ENCODE data around the gene LAMA3. TPM values are rescaled to one million over a fixed set of nuclear protein-coding genes. Genes with fewer than 3 reads are reported as not detected.

LAMA3 gene
- total RNA-seq, 1 experiment from 2014 or later: 5.6 TPM

DNA sequence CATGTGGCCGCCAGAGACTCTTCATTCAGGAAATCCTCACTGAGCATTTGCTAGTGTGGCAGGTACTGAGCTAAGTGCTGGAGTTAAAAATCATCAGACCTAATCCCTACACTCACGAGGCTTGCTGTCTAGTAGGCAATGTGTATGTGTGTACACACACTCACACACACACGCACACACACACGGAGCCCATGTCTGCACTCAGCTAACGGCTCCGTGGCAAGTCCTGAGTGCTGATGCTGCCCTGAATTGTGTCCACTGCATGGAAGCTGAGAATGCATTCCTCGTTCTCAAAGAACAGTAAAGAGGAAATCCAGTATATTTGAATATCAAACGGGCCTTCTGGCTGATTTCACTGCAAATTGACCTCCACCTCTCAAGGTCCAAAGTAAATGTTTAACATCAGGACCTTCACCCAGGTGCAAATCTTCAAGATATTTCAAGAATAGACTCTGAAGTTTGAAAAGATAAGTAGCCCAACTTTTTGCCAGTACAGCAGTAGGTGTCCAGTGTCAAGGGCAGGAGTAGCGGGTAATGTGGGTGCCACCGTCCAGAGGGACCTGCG, 189.2 kb downstream of the LAMA3 start (continued):
- no peak for TF ChIP-seq ZNF274 (IDR thresholded peaks at IDR 0.05; ENCODE audit: low read depth, low read length)
- TF ChIP-seq, protein P1, sequence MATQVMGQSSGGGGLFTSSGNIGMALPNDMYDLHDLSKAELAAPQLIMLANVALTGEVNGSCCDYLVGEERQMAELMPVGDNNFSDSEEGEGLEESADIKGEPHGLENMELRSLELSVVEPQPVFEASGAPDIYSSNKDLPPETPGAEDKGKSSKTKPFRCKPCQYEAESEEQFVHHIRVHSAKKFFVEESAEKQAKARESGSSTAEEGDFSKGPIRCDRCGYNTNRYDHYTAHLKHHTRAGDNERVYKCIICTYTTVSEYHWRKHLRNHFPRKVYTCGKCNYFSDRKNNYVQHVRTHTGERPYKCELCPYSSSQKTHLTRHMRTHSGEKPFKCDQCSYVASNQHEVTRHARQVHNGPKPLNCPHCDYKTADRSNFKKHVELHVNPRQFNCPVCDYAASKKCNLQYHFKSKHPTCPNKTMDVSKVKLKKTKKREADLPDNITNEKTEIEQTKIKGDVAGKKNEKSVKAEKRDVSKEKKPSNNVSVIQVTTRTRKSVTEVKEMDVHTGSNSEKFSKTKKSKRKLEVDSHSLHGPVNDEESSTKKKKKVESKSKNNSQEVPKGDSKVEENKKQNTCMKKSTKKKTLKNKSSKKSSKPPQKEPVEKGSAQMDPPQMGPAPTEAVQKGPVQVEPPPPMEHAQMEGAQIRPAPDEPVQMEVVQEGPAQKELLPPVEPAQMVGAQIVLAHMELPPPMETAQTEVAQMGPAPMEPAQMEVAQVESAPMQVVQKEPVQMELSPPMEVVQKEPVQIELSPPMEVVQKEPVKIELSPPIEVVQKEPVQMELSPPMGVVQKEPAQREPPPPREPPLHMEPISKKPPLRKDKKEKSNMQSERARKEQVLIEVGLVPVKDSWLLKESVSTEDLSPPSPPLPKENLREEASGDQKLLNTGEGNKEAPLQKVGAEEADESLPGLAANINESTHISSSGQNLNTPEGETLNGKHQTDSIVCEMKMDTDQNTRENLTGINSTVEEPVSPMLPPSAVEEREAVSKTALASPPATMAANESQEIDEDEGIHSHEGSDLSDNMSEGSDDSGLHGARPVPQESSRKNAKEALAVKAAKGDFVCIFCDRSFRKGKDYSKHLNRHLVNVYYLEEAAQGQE (IDR thresholded peaks at IDR 0.05; ENCODE audit: low read depth): no peak

GRCh38 chr18:23879126-23879525, 189.9 kb downstream of the LAMA3 start:
- POLR2A ChIA-PET: no interaction called here
- H3K9ac ChIP-seq (ENCODE audit: low read length): no peak overlapping the region
- no TSS peak for BruUV-seq (replicated peaks)

More at GRCh38 chr18:23879126-23879525, 189.9 kb downstream of the LAMA3 start:
- H2AFZ ChIP-seq (ENCODE audit: low read depth, low read length, poor library complexity, severe bottlenecking): no peak overlapping the region
- H3K9me3 ChIP-seq (ENCODE audit: control insufficient read depth in 1 of 2, insufficient read depth in 1 of 2, low read depth in 1 of 2, low read length in 2 of 2): no peaks in the 10 kb centered on the region
- no peaks in the 10 kb centered on the region for H3K79me2 ChIP-seq (ENCODE audit: insufficient read depth, low read length)
- H3K4me1 ChIP-seq (ENCODE audit: control insufficient read depth in 1 of 2, insufficient read depth in 2 of 2, low read length in 2 of 2): peaks cover 10 to 14% of the 10 kb centered on the region in 2 experiments; a peak in 3 of 4 replicates
- DNase-seq (ENCODE audit: low read depth, low spot score) (no peak), ATAC-seq (no peak)
- no peaks in the 10 kb centered on the region for H3K36me3 ChIP-seq (ENCODE audit: control insufficient read depth in 1 of 2, insufficient read depth in 2 of 2, low read length in 2 of 2)
- no peaks in the 10 kb centered on the region for H4K20me1 ChIP-seq (ENCODE audit: insufficient read depth)
- ChIA-PET RAD21 (ENCODE audit: low non-redundant PET in 1 of 2, low total read pairs in 2 of 2, uncharacterized antibody in 2 of 2, unreplicated experiment in 2 of 2) (no interaction called here), CTCF (no interaction called here)
- H3K27me3 ChIP-seq (ENCODE audit: insufficient read depth, low read length): no peaks in the 10 kb centered on the region
- intact Hi-C loops (cut with micrococcal nuclease): no loop called here
- H3K4me2 ChIP-seq (ENCODE audit: low read length): no peak overlapping the region
- no peak overlapping the region for H3K27ac ChIP-seq (ENCODE audit: low read depth, low read length)
- TF ChIP-seq, protein P1 (IDR thresholded peaks at IDR 0.05; ENCODE audit: low read depth): no peak
- no peak for TF ChIP-seq POLR2A (IDR thresholded peaks at IDR 0.05; ENCODE audit: borderline replicate concordance, extremely low read depth, insufficient read depth, insufficient read length)
- TF ChIP-seq EZH2 (IDR thresholded peaks at IDR 0.05): no peak
- no peak for TF ChIP-seq SP1 (IDR thresholded peaks at IDR 0.05; ENCODE audit: low read depth)
- TF ChIP-seq FOSL1 (IDR thresholded peaks at IDR 0.05; ENCODE audit: low read depth): no peak
- no peak for TF ChIP-seq TCF7L2 (IDR thresholded peaks at IDR 0.05; ENCODE audit: borderline replicate concordance, extremely low read depth, insufficient read depth, insufficient read length)
- TF ChIP-seq ZFX (IDR thresholded peaks at IDR 0.05): no peak
- no peak for TF ChIP-seq ZNF274 (IDR thresholded peaks at IDR 0.05; ENCODE audit: low read depth, low read length)
- TF ChIP-seq MAX (IDR thresholded peaks at IDR 0.05): no peak
- TF ChIP-seq YY1 (IDR thresholded peaks at IDR 0.05; ENCODE audit: extremely low read depth, insufficient replicate concordance, low read depth, low read length): no peak
- no peak for TF ChIP-seq POLR2AphosphoS5 (IDR thresholded peaks at IDR 0.05; ENCODE audit: low read depth, low read length)
- TF ChIP-seq EGR1 (IDR thresholded peaks at IDR 0.05; ENCODE audit: low read depth): no peak
- no peak for TF ChIP-seq EZH2phosphoT487 (IDR thresholded peaks at IDR 0.05; ENCODE audit: borderline replicate concordance)
- TF ChIP-seq JUND (IDR thresholded peaks at IDR 0.05): no peak
- no peak for TF ChIP-seq SIN3A (IDR thresholded peaks at IDR 0.05; ENCODE audit: low read depth)
- no peak for TF ChIP-seq ELF1 (IDR thresholded peaks at IDR 0.05; ENCODE audit: borderline replicate concordance, low read depth)
- H3K4me3 ChIP-seq (replicated peaks in 1 of 2; ENCODE audit: low read depth in 1 of 2, low read length in 2 of 2): no peak overlapping the region
- no peaks in the 10 kb centered on the region for H3K9me2 ChIP-seq (ENCODE audit: insufficient read depth)

Measured in HCT116 (cell line).